Fibroblast of lung (primary cell): Measurements from ENCODE around the gene NCR2. TPM values are rescaled to one million over a fixed set of nuclear protein-coding genes. Genes with fewer than 3 reads are reported as not detected.

Experiments
- DNase-seq, 2 donors: peaks; one replicate each; pipeline versions ENCODE4 v3.0.0 to v3.0.0-alpha.2; 2010; ENCODE audit warnings: low read depth in 2 of 2
- H2AFZ ChIP-seq: 2 replicates; pipeline ENCODE4 v1.5.1; 2012; ENCODE audit warnings: low read length, control low read depth, inconsistent platforms
- H3K27ac ChIP-seq: 2 replicates; pipeline ENCODE4 v1.5.1; 2011; ENCODE audit warnings: low read length, control low read depth; ENCODE audit not compliant: insufficient read depth
- H3K27me3 ChIP-seq: 2 replicates; pipeline ENCODE4 v1.5.1; 2011; ENCODE audit warnings: mild to moderate bottlenecking, low read length; ENCODE audit not compliant: control insufficient read depth, insufficient read depth
- H3K36me3 ChIP-seq: 2 replicates; pipeline ENCODE4 v1.5.1; 2011; ENCODE audit warnings: low read length; ENCODE audit not compliant: control insufficient read depth, insufficient read depth
- H3K4me1 ChIP-seq: 2 replicates; pipeline ENCODE4 v1.5.1; 2011; ENCODE audit warnings: low read length; ENCODE audit not compliant: control insufficient read depth, insufficient read depth; ENCODE audit errors: extremely low read depth
- H3K4me2 ChIP-seq: 2 replicates; pipeline ENCODE4 v1.5.1; 2011; ENCODE audit warnings: low read length, control low read depth; ENCODE audit not compliant: insufficient read depth; ENCODE audit errors: extremely low read depth
- H3K4me3 ChIP-seq, 4 experiments: fragments of 200-600 bp in 1 of 4; sonication (generic) in 1 of 4; replicated peaks in 1 of 4; 2 replicates each; pipeline ENCODE4 v1.5.1; 2011 to 2016; ENCODE audit warnings: low read length in 4 of 4, low read depth in 3 of 4, mild to moderate bottlenecking in 3 of 4, control low read depth in 2 of 4, inconsistent platforms in 1 of 4, mixed read lengths in 1 of 4; ENCODE audit not compliant: insufficient read depth in 1 of 4; ENCODE audit errors: control extremely low read depth in 1 of 4
- H3K79me2 ChIP-seq: 2 replicates; pipeline ENCODE4 v1.5.1; 2012; ENCODE audit warnings: mild to moderate bottlenecking, low read length, inconsistent platforms; ENCODE audit not compliant: control insufficient read depth, insufficient read depth
- H3K9ac ChIP-seq: 2 replicates; pipeline ENCODE4 v1.5.1; 2011; ENCODE audit warnings: mild to moderate bottlenecking, low read length, control low read depth; ENCODE audit not compliant: insufficient read depth
- H3K9me3 ChIP-seq: 2 replicates; pipeline ENCODE4 v1.5.1; 2012; ENCODE audit warnings: low read depth, low read length; ENCODE audit not compliant: control insufficient read depth, insufficient read depth
- H4K20me1 ChIP-seq: 2 replicates; pipeline ENCODE4 v1.5.1; 2011; ENCODE audit warnings: low read length; ENCODE audit not compliant: control insufficient read depth, insufficient read depth; ENCODE audit errors: extremely low read depth
- CTCF ChIP-seq, 2 donors: IDR thresholded peaks in 1 of 2; conservative IDR thresholded peaks in 1 of 2; 1 replicate in 1 of 2; 2 replicates in 1 of 2; pipeline ENCODE4 v1.5.1; 2011 to 2012; ENCODE audit warnings: low read length in 2 of 2, control low read depth in 1 of 2, inconsistent platforms in 1 of 2, low read depth in 1 of 2, mild to moderate bottlenecking in 1 of 2
- EZH2 ChIP-seq: IDR thresholded peaks from 2 replicates; pipeline ENCODE4 v1.5.1; 2012; ENCODE audit warnings: low read length, control low read depth, mild to moderate bottlenecking; ENCODE audit errors: missing control alignments
- polyA plus RNA-seq, 2 donors: library from polyadenylated mRNA; depleted of rRNA in 1 of 2; stranded (reverse) in 1 of 2; unstranded in 1 of 2; fragments of >200 nt; gene quantifications; 2 replicates each; pipeline ENCODE4 v1.2.1, GENCODE V29; 2011 to 2012; ENCODE audit warnings: missing spikeins in 1 of 2
- total RNA-seq: library from RNA; depleted of rRNA; stranded (reverse); fragments of >200 nt; gene quantifications from 2 replicates; pipeline ENCODE4 v1.2.1, GENCODE V29; 2014

NCR2 gene
- total and polyA plus RNA-seq, 2 donors (not counting 1 experiment from before 2014, with no cell fraction given): not detected

- Histone ChIP-seq H3K36me3 (no peaks in the 10 kb centered on the region), H3K4me3 (no peak overlapping the region), H2AFZ (no peak overlapping the region), H3K4me2 (no peak overlapping the region), H3K4me1 (no peaks in the 10 kb centered on the region), H3K79me2 (no peaks in the 10 kb centered on the region), H3K27ac (no peak overlapping the region), H3K27me3 (no peaks in the 10 kb centered on the region), H3K9me3 (no peaks in the 10 kb centered on the region), H3K9ac (no peak overlapping the region), H4K20me1 (no peaks in the 10 kb centered on the region)
- no peak for DNase-seq
- TF ChIP-seq EZH2 (no peak), CTCF (conservative IDR thresholded peaks at IDR 0.05 in 1 of 2, IDR thresholded peaks at IDR 0.05 in 1 of 2; ENCODE audit: low read depth in 1 of 2, low read length in 2 of 2) (no peak)
Observed at GRCh38 chr6:41392246-41392645, 56.8 kb downstream of the NCR2 start.

- TF ChIP-seq EZH2 (no peak), CTCF (conservative IDR thresholded peaks at IDR 0.05 in 1 of 2, IDR thresholded peaks at IDR 0.05 in 1 of 2; ENCODE audit: low read depth in 1 of 2, low read length in 2 of 2) (no peak)
- H3K4me1 ChIP-seq: no peaks in the 10 kb centered on the region
- no peak for DNase-seq
Observed at GRCh38 chr6:41396335-41396734, 60.9 kb downstream of the NCR2 start.

DNA sequence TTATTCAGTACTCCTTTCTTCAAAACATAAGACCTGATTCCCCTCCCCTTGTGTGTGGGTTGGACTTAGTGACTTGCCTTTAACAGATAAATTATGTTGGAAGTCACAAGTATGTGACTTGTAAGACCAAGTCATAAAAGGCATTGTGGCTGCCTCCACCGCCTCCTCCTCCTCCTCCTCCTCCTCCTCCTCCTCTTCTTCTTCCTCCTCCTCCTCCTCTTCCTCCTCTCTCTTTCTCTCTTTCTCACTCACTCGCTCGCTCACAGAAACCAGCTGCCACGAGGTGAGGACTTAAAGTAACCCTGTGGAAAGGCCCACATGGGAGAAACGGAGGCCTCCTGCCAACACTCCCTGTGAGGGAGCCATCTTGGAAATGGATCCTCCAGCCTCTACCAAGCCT, 64.0 kb downstream of the NCR2 start:
- H3K27me3 ChIP-seq: no peaks in the 10 kb centered on the region
- no peak overlapping the region for H2AFZ ChIP-seq
- TF ChIP-seq CTCF (conservative IDR thresholded peaks at IDR 0.05 in 1 of 2, IDR thresholded peaks at IDR 0.05 in 1 of 2; ENCODE audit: low read depth in 1 of 2, low read length in 2 of 2): no peak
- TF ChIP-seq EZH2: no peak
- no peak overlapping the region for H3K4me3 ChIP-seq
- H3K79me2 ChIP-seq: no peaks in the 10 kb centered on the region
- H3K4me2 ChIP-seq: no peak overlapping the region
- DNase-seq: no peak
- no peaks in the 10 kb centered on the region for H4K20me1 ChIP-seq
- no peaks in the 10 kb centered on the region for H3K4me1 ChIP-seq
- no peaks in the 10 kb centered on the region for H3K36me3 ChIP-seq
- H3K9me3 ChIP-seq: no peaks in the 10 kb centered on the region
- no peak overlapping the region for H3K27ac ChIP-seq
- H3K9ac ChIP-seq: no peak overlapping the region

More at GRCh38 chr6:41396335-41396734, 60.9 kb downstream of the NCR2 start:
- Histone ChIP-seq H3K79me2 (no peaks in the 10 kb centered on the region), H2AFZ (no peak overlapping the region), H3K36me3 (no peaks in the 10 kb centered on the region), H3K4me3 (no peak overlapping the region), H3K4me2 (no peak overlapping the region), H3K27me3 (no peaks in the 10 kb centered on the region), H3K9ac (no peak overlapping the region), H3K9me3 (no peaks in the 10 kb centered on the region), H4K20me1 (no peaks in the 10 kb centered on the region), H3K27ac (no peak overlapping the region)

Other genes starting within 250 kb of the NCR2 start
- not detected in 2 replicates for gene TREML1, start 181.3 kb upstream of the NCR2 start, total RNA-seq
- not detected in 2 replicates for gene TREML1, start 181.3 kb upstream of the NCR2 start, polyA plus RNA-seq
- gene TREM2, start 172.5 kb upstream of the NCR2 start, total RNA-seq: under 0.01 and 0.17 TPM in 2 replicates
- not detected in 2 replicates for gene TREM2, start 172.5 kb upstream of the NCR2 start, polyA plus RNA-seq
- not detected in 2 replicates for gene TREML2, start 134.5 kb upstream of the NCR2 start, total RNA-seq
- gene TREML2, start 134.5 kb upstream of the NCR2 start, polyA plus RNA-seq: not detected in 2 replicates
- gene TREML4, start 107.3 kb upstream of the NCR2 start, total RNA-seq: not detected in 2 replicates
- not detected in 2 replicates for gene TREML4, start 107.3 kb upstream of the NCR2 start, polyA plus RNA-seq
- 0.26 TPM in 1 of 2 replicates, not detected in the other for gene TREM1, start 48.9 kb upstream of the NCR2 start, total RNA-seq
- 0.25 TPM in 1 of 2 replicates, not detected in the other for gene TREM1, start 48.9 kb upstream of the NCR2 start, polyA plus RNA-seq
- 1.3 and 1.8 TPM in 2 replicates for gene FOXP4, start 210.8 kb downstream of the NCR2 start, total RNA-seq
- 0.81 and 1.9 TPM in 2 replicates for gene FOXP4, start 210.8 kb downstream of the NCR2 start, polyA plus RNA-seq